HK-2 (cell line): ENCODE results near the gene FNIP1.
"Not testable (repeated sequence)": the region's sequence is repeated elsewhere in the genome, so short reads cannot be mapped to it uniquely, and the experiment has no call there.

Source experiments
- DNase-seq: peaks from one replicate; pipeline ENCODE4 v3.0.0-alpha.2; 2018; ENCODE audit not compliant: unreplicated experiment

The FNIP1 gene

DNA sequence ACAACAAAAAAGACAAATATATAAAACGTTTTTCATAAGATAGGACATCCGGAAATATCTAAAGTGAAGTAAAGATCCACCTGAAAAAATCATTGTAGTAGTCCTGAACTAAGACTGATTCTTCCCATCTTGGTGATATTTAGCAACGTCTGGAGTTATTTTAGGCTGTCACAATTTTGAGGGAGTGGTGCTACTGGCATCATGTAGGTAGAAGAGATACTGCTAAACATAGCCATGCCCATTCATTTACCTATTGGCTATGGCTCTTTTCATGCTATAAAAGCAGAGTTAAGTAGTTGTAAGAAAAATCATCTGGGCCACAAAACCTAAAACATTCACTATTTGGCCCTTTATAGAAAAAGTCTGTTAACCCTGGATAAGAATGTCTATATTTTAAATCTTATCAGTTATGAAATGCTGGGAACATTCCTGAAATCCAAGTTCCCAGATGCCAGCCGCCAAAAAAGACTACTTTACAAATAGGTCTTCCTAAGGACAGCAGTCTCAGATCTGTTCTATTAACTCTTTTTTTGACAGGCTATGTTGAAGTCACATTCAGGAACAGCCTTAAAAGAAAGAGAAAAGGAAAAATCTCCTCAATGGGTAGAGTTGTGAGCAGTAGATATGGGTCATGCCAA, 188.8 kb downstream of the FNIP1 start:
- no peak for DNase-seq

DNA sequence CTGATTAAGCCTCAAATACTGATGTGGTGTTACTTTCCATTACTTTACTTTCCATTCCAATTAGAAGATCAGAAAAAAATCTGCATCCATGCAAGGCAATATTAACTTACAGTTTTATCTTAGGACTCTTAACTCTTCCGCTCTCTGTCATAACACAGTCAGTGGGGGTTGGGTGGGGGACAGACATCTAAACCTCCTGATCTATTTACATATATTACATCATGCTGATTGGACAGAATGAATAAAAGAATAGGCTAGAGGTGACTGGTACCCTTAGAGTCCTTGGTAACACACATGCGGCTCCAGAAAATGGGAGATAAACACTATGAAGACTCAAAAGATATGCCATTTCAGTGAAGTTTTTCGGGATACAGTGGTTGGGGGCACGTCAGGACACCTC, 189.4 kb downstream of the FNIP1 start:
- DNase-seq = no peak

DNA sequence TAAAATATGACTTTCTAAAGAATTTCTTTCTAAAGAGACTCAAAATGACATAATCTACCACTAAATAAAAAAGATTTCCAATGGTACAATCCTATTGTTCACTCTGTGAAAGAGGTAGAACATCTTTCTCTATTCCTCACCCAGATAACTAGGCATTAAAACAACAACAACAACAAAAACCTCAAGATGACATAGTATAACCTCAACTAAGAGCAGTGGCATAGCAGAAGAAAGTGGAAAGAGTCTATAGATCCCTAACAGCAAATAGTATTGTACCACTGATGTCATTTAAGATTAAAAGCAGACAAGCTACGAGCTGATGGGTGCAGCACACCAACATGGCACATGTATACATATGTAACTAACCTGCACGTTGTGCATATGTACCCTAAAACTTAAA, 191.7 kb downstream of the FNIP1 start:
- DNase-seq = no peak

DNA sequence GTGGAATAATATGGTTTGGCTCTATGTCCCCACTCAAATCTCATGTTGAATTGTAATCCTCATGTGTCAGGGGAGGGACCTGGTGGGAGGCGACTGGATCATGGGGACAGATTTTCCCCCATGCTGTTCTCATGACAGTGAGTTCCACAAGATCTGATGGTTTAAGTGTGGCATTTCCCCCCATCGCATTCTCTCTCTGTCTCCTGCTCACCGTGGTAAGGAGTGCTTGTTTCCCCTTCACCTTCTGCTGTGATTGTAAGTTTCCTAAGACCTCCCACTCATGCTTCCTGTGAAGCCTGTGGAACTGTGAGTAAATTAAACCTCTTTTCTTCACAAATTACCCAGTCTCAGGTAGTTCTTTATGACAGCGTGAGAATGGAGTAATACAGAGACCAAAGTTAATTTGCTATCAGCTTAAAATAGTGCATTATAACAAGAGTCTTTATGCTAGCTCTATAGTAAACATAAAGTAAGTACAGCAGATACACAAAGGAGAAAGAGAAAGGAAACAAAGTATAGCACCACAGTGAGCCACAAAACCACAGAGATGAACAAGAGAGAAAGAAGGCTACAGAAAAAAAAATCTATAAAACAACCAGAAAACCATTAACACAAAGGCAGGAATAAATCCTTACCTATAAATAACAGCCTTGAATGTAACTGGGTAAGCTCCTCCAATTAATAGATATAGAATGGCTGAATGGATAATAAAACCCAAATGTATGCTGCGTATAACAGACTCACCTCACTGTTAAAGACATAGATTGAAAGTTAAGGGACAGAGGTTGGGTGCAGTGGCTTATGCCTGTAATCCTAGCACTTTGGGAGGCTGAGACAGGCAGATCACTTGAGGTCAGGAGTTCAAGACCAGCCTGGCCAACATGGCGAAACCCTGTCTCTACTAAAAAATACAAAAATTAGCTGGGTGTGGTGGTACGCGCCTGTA, 201.5 kb downstream of the FNIP1 start:
- DNase-seq = no peak

DNA sequence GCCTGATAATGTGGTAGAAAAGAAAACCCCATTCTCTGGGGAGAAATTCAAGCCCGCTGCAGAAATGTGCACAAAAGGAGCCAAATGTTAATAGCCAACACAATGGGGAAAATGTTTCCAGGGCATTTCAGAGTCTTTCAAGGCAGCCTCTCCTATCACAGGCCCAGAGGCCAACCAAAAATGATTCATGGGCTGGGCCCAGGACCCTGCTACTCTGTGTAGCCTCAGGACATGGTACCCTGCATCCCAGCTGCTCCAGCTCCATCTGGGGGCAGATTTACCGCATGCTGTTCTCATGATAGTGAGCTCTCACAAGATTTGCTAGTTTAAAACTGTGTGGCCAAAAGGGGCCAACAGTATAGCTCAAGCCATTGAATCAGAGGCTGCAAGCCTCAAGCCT, 202.9 kb downstream of the FNIP1 start:
- DNase-seq = no peak

DNA sequence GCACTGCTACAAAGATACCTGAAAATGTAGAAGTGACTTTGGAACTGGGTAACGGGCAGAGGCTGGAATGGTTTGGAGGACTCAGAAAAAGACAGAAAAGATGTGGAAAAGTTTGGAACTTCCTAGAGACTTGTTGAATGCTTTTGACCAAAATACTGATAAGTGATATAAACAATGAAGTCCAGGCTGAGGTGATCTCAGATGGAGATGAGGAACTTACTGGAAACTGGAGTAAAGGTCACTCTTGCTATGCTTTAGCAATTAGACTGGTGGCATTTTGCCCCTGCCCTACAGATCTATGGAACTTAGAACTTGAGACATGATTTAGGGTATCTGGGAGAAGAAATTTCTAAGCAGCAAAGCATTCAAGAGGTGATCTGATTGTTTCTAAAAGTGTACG, 203.4 kb downstream of the FNIP1 start:
- DNase-seq = not testable (repeated sequence)
